Loucy (cell line): ENCODE measurements around the gene ADD1.

ENCODE experiments used
- H2AFZ ChIP-seq: fragments of 200-600 bp; sonication (generic); 2 replicates; pipeline ENCODE4 v1.6.0; 2016; ENCODE audit warnings: antibody characterized with exemption, mild to moderate bottlenecking, low read length, moderate library complexity
- H3F3A ChIP-seq: fragments of 200-600 bp; 2 replicates; pipeline ENCODE4 v1.6.0; 2016; ENCODE audit warnings: antibody characterized with exemption, low read depth, mild to moderate bottlenecking
- H3K27me3 ChIP-seq: fragments of 200-600 bp; sonication (generic); 2 replicates; pipeline ENCODE4 v1.6.1; 2014; ENCODE audit warnings: low read length, mild to moderate bottlenecking; ENCODE audit not compliant: insufficient read depth, poor library complexity, severe bottlenecking
- H3K36me3 ChIP-seq: fragments of 200-600 bp; sonication (generic); 2 replicates; pipeline ENCODE4 v1.6.1; 2016; ENCODE audit warnings: low read length; ENCODE audit not compliant: insufficient read depth
- H3K4me1 ChIP-seq: fragments of 200-600 bp; sonication (generic); 2 replicates; pipeline ENCODE4 v1.5.1; 2014; ENCODE audit warnings: low read length, mild to moderate bottlenecking; ENCODE audit not compliant: insufficient read depth, poor library complexity, severe bottlenecking
- H3K4me2 ChIP-seq: fragments of 200-600 bp; sonication (generic); 2 replicates; pipeline ENCODE4 v1.6.0; 2014; ENCODE audit warnings: antibody characterized with exemption, low read length, low read depth, mild to moderate bottlenecking; ENCODE audit not compliant: poor library complexity, severe bottlenecking
- H3K4me3 ChIP-seq: fragments of 200-600 bp; sonication (generic); 2 replicates; pipeline ENCODE4 v1.5.1; 2014; ENCODE audit warnings: low read length, mild to moderate bottlenecking, mixed read lengths; ENCODE audit not compliant: poor library complexity, severe bottlenecking
- H3K79me2 ChIP-seq: fragments of 200-600 bp; sonication (generic); 2 replicates; pipeline ENCODE4 v1.6.1; 2014; ENCODE audit warnings: low read length; ENCODE audit not compliant: insufficient read depth
- H3K9ac ChIP-seq: fragments of 200-600 bp; sonication (generic); 2 replicates; pipeline ENCODE4 v1.6.0; 2014; ENCODE audit warnings: mild to moderate bottlenecking, low read depth, low read length, moderate library complexity; ENCODE audit not compliant: poor library complexity, severe bottlenecking
- H3K9me2 ChIP-seq: fragments of 200-600 bp; sonication (generic); replicated peaks from 2 replicates; pipeline ENCODE4 v1.6.1; 2016; ENCODE audit warnings: low read depth, low read length, mixed read lengths
- H3K9me3 ChIP-seq: fragments of 200-600 bp; sonication (generic); 2 replicates; pipeline ENCODE4 v1.6.1; 2014; ENCODE audit warnings: mild to moderate bottlenecking, antibody characterized with exemption, low read length, low read depth; ENCODE audit not compliant: insufficient read depth
- H4K20me1 ChIP-seq: fragments of 200-600 bp; sonication (generic); 2 replicates; pipeline ENCODE4 v1.6.0; 2014; ENCODE audit warnings: antibody characterized with exemption, low read length, mild to moderate bottlenecking; ENCODE audit not compliant: insufficient read depth, poor library complexity, severe bottlenecking
- EZH2phosphoT487 ChIP-seq: fragments of 200-600 bp; IDR thresholded peaks from 2 replicates; pipeline ENCODE4 v1.6.1; 2018; ENCODE audit warnings: antibody characterized with exemption, mild to moderate bottlenecking, moderate library complexity, borderline replicate concordance
- TF ChIP-seq, protein P1 (sequence below): fragments of 200-600 bp; sonication (generic); conservative IDR thresholded peaks from 2 replicates; pipeline ENCODE4 v1.5.1; 2014; ENCODE audit warnings: mild to moderate bottlenecking, antibody characterized with exemption, low read length

Gene ADD1

DNA sequence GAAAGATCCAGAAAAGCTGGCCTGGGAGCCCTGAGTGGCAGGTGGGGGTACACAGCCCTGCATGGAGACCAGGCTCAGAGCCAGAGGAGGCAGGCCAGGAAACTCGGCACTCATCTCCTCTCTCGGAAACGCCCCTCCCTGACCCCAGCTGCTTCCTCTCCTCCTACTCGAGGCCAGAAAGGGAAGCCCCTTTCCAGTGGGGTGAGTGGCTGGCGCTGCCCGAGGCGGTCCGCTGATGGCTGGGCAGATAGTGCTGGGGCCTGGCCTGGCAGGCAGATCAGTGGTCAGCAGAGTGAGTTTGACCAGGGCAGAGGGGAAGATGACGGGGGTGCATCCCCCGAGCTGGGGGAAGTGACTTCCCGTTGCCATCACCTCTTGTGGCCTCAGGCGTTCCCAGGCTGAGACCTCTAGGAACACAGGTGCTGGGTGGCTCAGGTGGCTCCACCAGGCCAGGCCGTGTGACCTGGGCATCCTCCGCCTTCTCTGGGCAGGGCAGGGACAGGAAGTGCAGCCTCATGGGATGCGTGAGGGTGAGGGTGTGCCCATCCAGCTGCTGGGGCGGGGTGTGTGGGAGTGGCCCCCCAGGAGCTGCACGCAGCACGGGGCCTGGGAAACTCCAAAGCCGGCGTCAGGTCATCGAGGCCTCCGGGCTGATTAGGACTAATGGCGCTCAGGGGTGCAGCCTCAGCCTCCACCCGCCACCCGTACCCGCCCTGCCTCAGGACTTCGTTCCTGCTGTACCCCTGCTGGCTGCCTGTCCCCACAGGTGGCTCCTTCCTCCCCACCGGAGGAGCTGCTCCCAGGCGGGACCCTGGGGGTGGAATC is 45.0 kb upstream of the ADD1 start:
- peak overlapping the region; percentile 70 for H3K4me2 ChIP-seq
- H3K79me2 ChIP-seq = no peaks in the 10 kb centered on the region
- H2AFZ ChIP-seq = peak overlapping the region; percentile 34; the same call in 1 of the 2 replicates
- H3K9me3 ChIP-seq = no peaks in the 10 kb centered on the region
- H3K27me3 ChIP-seq = no peaks in the 10 kb centered on the region
- H3K4me3 ChIP-seq = peak overlapping the region; percentile 45
- TF ChIP-seq, protein P1, sequence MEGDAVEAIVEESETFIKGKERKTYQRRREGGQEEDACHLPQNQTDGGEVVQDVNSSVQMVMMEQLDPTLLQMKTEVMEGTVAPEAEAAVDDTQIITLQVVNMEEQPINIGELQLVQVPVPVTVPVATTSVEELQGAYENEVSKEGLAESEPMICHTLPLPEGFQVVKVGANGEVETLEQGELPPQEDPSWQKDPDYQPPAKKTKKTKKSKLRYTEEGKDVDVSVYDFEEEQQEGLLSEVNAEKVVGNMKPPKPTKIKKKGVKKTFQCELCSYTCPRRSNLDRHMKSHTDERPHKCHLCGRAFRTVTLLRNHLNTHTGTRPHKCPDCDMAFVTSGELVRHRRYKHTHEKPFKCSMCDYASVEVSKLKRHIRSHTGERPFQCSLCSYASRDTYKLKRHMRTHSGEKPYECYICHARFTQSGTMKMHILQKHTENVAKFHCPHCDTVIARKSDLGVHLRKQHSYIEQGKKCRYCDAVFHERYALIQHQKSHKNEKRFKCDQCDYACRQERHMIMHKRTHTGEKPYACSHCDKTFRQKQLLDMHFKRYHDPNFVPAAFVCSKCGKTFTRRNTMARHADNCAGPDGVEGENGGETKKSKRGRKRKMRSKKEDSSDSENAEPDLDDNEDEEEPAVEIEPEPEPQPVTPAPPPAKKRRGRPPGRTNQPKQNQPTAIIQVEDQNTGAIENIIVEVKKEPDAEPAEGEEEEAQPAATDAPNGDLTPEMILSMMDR = no peak
- TF ChIP-seq EZH2phosphoT487 = no peak
- H4K20me1 ChIP-seq = no peaks in the 10 kb centered on the region
- H3K36me3 ChIP-seq = no peaks in the 10 kb centered on the region
- peak overlapping the region; percentile 57 for H3K9ac ChIP-seq
- H3K9me2 ChIP-seq = no peaks in the 10 kb centered on the region
- no peaks in the 10 kb centered on the region for H3F3A ChIP-seq
- H3K4me1 ChIP-seq = peaks cover 50% of the 10 kb centered on the region

DNA sequence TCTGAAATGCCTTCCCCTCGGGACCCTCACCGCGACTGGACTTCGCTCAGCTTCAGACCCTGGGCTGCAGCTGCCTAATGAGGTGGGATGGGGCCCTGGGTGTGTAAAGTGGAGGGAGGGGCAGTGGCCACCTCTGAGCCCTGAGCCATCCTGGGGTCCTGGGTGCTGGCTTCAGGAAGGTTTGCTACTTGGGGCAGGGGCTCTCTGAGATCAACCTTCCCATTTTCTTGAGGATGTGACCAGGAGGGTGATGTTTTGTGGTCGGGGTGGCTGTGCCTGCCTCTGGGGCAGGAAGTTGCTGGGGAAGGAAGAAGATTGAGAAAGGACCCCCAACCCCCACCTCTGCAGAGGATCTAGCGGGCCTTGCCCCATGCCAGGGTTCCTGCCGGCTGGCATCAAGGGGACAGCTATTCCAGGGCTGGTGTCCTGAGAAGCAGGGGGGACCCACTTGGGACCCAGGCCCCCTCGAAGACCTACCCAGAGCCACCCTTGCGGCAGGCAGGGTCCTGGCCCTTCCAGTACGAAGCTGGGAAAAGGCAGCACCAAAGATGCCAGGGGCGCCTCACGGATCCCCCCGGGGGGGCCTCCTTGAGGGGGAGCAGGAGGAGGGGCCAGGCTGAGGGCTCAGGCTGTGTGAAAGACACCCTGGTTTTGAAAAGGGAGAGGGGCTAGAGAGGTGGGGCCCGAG is 44.3 kb upstream of the ADD1 start:
- peak overlapping the region; percentile 34; the same call in 1 of the 2 replicates for H2AFZ ChIP-seq
- no peaks in the 10 kb centered on the region for H3K27me3 ChIP-seq
- H3K9me2 ChIP-seq = no peaks in the 10 kb centered on the region
- H3K9ac ChIP-seq = peak overlapping the region; percentile 57
- H3K4me1 ChIP-seq = peaks cover 48% of the 10 kb centered on the region
- H3K79me2 ChIP-seq = no peaks in the 10 kb centered on the region
- H3F3A ChIP-seq = no peaks in the 10 kb centered on the region
- TF ChIP-seq, protein P1 = no peak
- TF ChIP-seq EZH2phosphoT487 = no peak
- H4K20me1 ChIP-seq = no peaks in the 10 kb centered on the region
- peak overlapping the region; percentile 45 for H3K4me3 ChIP-seq
- no peaks in the 10 kb centered on the region for H3K9me3 ChIP-seq
- peak overlapping the region; percentile 70 for H3K4me2 ChIP-seq
- no peaks in the 10 kb centered on the region for H3K36me3 ChIP-seq

DNA sequence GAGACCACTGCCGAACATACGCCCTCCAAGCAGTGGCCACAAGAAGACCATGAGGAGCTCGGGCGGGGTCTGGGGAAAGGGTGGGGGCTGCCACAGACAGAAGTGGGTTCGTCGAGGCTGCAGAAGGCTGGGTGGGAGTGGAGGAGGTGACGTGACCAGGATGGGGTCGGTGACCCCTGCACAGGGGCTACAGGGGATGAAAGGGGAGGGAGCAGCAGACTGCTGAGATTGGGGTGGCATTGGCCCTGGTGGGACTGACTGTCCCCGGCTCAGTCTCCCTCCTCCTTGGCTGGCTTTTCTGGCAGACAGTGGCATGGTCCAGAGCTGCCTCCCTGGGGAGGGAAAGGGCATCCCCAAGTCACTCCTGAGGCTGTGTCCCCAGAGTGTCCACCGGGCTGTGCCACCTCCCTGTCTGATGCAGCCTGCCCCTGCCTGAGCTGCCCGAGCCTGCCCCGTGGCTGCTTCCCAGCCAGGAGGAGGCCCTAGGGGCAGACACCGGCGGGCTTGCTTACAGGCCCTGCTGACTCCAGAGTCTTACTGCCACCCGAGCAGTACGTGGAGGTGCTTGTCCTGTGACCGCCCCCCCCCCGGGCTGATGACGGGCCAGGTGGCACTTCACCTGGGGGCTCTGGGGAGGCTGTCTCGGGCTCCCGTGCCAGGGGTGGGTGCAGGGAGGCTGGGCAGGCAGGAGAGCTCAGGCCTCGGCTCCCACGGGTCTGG is 43.5 kb upstream of the ADD1 start:
- Histone ChIP-seq H3K9me3 (no peaks in the 10 kb centered on the region), H3K4me2 (peak overlapping the region; percentile 70), H4K20me1 (no peaks in the 10 kb centered on the region), H3F3A (no peaks in the 10 kb centered on the region), H3K79me2 (no peaks in the 10 kb centered on the region), H2AFZ (peak overlapping the region; percentile 34; the same call in 1 of the 2 replicates), H3K9ac (peak overlapping the region; percentile 57), H3K36me3 (no peaks in the 10 kb centered on the region), H3K4me3 (peak overlapping the region; percentile 45), H3K27me3 (no peaks in the 10 kb centered on the region), H3K9me2 (no peaks in the 10 kb centered on the region), H3K4me1 (peaks cover 46% of the 10 kb centered on the region)
- TF ChIP-seq EZH2phosphoT487 = no peak
- TF ChIP-seq, protein P1 = peak; percentile 19; the same call in 1 of the 2 replicates
